Measurements from ENCODE around the gene TMEM168. TPM values are rescaled to one million over a fixed set of nuclear protein-coding genes. Genes with fewer than 3 reads are reported as not detected.

The TMEM168 gene
- total RNA-seq, 1 experiment from 2014 or later, result 28.9 TPM

DNA sequence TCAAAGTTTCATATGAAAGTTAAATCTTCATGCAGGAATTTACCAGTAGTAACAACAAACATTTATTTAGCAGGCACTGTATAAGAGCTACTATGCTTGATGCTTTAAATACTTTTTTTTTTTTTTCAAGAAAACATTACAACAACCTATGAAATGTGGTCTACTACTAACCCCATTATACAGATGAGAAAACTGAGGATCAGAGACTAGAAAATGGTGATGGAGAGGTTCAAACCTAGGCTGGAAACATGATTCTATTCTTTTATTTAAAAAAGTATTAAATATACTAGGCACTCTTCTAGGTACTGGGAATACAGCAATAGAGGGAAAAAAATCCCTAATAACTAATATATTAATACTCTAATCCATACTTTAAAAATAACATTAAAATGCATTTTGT, 40.6 kb upstream of the TMEM168 start:
- Histone ChIP-seq H3K36me3 (ENCODE audit: control insufficient read depth, insufficient read depth, low read length) (no peaks in the 10 kb centered on the region), H3K4me1 (no peaks in the 10 kb centered on the region), H3K9me3 (peaks cover 9% of the 10 kb centered on the region), H3K4me3 (ENCODE audit: low read depth, low read length) (no peak overlapping the region), H3K27me3 (replicated peaks; ENCODE audit: control insufficient read depth, insufficient read depth, low read length) (no peaks in the 10 kb centered on the region)
- TF ChIP-seq, protein P1, sequence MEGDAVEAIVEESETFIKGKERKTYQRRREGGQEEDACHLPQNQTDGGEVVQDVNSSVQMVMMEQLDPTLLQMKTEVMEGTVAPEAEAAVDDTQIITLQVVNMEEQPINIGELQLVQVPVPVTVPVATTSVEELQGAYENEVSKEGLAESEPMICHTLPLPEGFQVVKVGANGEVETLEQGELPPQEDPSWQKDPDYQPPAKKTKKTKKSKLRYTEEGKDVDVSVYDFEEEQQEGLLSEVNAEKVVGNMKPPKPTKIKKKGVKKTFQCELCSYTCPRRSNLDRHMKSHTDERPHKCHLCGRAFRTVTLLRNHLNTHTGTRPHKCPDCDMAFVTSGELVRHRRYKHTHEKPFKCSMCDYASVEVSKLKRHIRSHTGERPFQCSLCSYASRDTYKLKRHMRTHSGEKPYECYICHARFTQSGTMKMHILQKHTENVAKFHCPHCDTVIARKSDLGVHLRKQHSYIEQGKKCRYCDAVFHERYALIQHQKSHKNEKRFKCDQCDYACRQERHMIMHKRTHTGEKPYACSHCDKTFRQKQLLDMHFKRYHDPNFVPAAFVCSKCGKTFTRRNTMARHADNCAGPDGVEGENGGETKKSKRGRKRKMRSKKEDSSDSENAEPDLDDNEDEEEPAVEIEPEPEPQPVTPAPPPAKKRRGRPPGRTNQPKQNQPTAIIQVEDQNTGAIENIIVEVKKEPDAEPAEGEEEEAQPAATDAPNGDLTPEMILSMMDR (IDR thresholded peaks at IDR 0.05; ENCODE audit: insufficient read depth in 1 of 2, low read depth in 1 of 2, low read length in 1 of 2, severe bottlenecking in 1 of 2, unreplicated experiment in 1 of 2), result no peak
- no peak for DNase-seq
- BruUV-seq (replicated peaks), result no TSS peak
- Mint-ChIP-seq H3K9me3 (ENCODE audit: unreplicated experiment) (peaks cover 42% of the 10 kb centered on the region), H3K27me3 (ENCODE audit: insufficient read depth, unreplicated experiment) (no peaks in the 10 kb centered on the region), H3K36me3 (ENCODE audit: insufficient read depth, unreplicated experiment) (no peaks in the 10 kb centered on the region), H3K27ac (ENCODE audit: unreplicated experiment) (no peak overlapping the region), H3K4me1 (ENCODE audit: low read depth, unreplicated experiment) (no peaks in the 10 kb centered on the region), H3K4me3 (ENCODE audit: unreplicated experiment) (no peak overlapping the region)
- intact Hi-C loops (cut with micrococcal nuclease; ENCODE audit: unreplicated experiment), result no loop called here
- POLR2A ChIA-PET, result no interaction called here
- CTCF ChIA-PET, result no interaction called here

DNA sequence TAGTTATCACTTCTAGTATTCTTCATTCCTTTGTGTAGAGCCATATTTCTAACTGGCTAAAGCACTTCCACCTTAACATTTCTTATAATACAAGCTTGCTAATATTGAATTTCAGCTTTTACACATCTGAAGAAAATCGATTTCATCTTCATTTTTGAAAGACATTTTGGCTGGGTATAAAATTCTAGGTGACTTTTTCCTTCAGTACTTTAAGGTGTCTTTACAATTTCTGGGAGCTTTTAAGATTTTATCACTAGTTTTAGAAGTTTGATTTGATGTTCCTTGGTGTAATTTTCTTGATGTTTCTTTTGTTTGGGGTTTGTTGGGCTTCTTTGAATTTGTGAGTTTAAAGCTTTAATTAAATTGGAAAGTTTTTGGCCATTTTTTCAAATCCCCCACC, 38.5 kb upstream of the TMEM168 start:
- Mint-ChIP-seq H3K27ac (ENCODE audit: unreplicated experiment) (no peak overlapping the region), H3K36me3 (ENCODE audit: insufficient read depth, unreplicated experiment) (no peaks in the 10 kb centered on the region), H3K9me3 (ENCODE audit: unreplicated experiment) (peaks cover 42% of the 10 kb centered on the region), H3K4me1 (ENCODE audit: low read depth, unreplicated experiment) (no peaks in the 10 kb centered on the region), H3K4me3 (ENCODE audit: unreplicated experiment) (no peak overlapping the region), H3K27me3 (ENCODE audit: insufficient read depth, unreplicated experiment) (no peaks in the 10 kb centered on the region)
- intact Hi-C loops (cut with micrococcal nuclease; ENCODE audit: unreplicated experiment), result no loop called here
- Histone ChIP-seq H3K9me3 (peaks cover 9% of the 10 kb centered on the region), H3K36me3 (ENCODE audit: control insufficient read depth, insufficient read depth, low read length) (no peaks in the 10 kb centered on the region), H3K27me3 (replicated peaks; ENCODE audit: control insufficient read depth, insufficient read depth, low read length) (no peaks in the 10 kb centered on the region), H3K4me3 (ENCODE audit: low read depth, low read length) (no peak overlapping the region), H3K4me1 (no peaks in the 10 kb centered on the region)
- no peak for DNase-seq
- POLR2A ChIA-PET, result no interaction called here
- TF ChIP-seq, protein P1 (IDR thresholded peaks at IDR 0.05; ENCODE audit: insufficient read depth in 1 of 2, low read depth in 1 of 2, low read length in 1 of 2, severe bottlenecking in 1 of 2, unreplicated experiment in 1 of 2), result no peak
- BruUV-seq (replicated peaks), result no TSS peak
- CTCF ChIA-PET, result no interaction called here

DNA sequence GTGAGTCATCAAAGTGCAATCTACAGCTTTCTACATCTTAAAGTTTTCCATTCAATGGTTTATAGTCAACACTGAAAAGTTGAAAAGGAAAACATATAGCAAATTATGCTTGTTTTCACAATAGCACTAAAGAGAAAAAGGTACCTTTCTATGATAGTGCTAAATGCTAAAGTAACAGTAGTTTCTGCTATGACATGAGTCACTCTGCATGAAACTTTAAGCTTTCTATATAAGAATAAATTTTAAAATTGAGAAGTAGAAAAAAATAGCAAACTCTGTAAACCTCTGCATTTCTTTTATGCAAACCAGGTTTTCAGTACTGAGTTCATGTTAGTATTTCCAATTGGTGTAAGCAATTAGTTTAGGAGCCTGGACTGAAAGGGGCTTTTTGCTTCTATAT, 31.2 kb upstream of the TMEM168 start:
- H3K9me3 ChIP-seq, result no peaks in the 10 kb centered on the region
- no peak for DNase-seq
- Mint-ChIP-seq H3K27ac (ENCODE audit: unreplicated experiment) (no peak overlapping the region), H3K36me3 (ENCODE audit: insufficient read depth, unreplicated experiment) (no peaks in the 10 kb centered on the region), H3K27me3 (ENCODE audit: insufficient read depth, unreplicated experiment) (no peaks in the 10 kb centered on the region), H3K9me3 (ENCODE audit: unreplicated experiment) (no peaks in the 10 kb centered on the region), H3K4me3 (ENCODE audit: unreplicated experiment) (no peak overlapping the region), H3K4me1 (ENCODE audit: low read depth, unreplicated experiment) (no peaks in the 10 kb centered on the region)
- no peak overlapping the region for H3K4me3 ChIP-seq (ENCODE audit: low read depth, low read length)
- BruUV-seq (replicated peaks), result no TSS peak
- TF ChIP-seq, protein P1 (IDR thresholded peaks at IDR 0.05; ENCODE audit: insufficient read depth in 1 of 2, low read depth in 1 of 2, low read length in 1 of 2, severe bottlenecking in 1 of 2, unreplicated experiment in 1 of 2), result no peak
- H3K27me3 ChIP-seq (replicated peaks; ENCODE audit: control insufficient read depth, insufficient read depth, low read length), result no peaks in the 10 kb centered on the region
- no peaks in the 10 kb centered on the region for H3K4me1 ChIP-seq
- H3K36me3 ChIP-seq (ENCODE audit: control insufficient read depth, insufficient read depth, low read length), result no peaks in the 10 kb centered on the region
- intact Hi-C loops (cut with micrococcal nuclease; ENCODE audit: unreplicated experiment), result no loop called here
- CTCF ChIA-PET, result no interaction called here
- POLR2A ChIA-PET, result no interaction called here

Measured in Caco-2 (cell line).